ENCODE results near the gene TYRO3.

TYRO3 gene
- 1.3 reads per million for total RNA-seq

DNA sequence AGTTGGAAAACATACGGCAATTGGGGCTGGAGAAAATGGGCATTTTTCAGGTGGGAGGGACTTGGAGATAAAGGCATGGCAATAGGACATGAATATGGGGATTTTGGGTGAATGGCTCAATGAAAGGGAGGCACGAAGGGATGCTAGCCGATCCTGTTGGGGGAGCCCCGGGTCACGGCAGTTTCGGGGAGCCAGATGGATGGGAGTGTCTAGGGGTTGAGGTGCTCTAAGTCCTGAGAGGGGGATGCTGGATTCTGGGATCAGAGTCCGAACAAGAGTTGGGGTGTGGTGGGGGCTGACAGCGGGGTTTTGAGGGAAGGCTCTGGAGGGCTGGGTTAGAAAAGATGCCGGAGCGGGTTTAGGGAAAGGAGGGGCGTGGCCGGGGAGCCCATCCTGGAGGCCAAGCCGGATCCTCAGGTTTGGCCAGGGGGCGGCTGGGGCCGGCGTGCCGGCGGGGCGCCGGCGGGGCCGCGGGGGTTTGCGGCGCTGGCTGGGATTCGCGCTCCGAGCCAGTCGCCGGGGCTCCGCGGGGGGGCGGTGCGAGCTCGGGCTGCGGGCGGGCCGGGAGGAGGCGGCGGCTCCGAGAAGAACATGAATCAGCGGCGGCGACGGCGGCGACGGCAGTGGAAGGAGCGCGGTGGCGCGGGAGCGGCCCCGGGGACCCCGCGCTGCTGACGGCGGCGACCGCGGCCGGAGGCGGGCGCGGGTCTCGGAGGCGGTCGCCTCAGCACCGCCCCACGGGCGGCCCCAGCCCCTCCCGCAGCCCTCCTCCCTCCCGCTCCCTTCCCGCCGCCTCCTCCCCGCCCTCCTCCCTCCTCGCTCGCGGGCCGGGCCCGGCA, at the start of gene TYRO3:
TSS of gene TYRO3 (plus strand) at position 813 of the 839 bp plus-strand sequence. CDS start 46 bp downstream, outside the sequence.
- DNase-seq, result peak; percentile 66

DNA sequence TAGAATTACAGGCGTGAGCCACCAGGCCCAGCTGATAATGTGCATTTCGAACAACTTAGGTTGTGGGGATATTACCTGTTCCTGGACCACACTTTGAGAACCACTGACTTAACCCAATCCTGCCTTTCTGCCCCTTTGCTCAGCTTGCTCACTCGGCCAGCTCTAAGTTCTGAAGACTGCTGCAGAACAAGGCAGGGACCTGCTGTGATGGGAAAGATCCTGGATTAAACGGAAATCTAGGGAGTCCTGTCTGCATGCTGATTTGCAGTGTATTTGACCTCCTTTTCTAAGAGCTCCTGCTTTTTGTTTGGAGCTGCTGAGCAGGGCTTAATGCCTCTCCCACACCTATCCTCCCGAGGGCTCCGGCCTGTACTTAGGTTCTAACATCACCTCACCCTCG, 48.3 kb upstream of the TYRO3 start:
- DNase-seq, result no peak

DNA sequence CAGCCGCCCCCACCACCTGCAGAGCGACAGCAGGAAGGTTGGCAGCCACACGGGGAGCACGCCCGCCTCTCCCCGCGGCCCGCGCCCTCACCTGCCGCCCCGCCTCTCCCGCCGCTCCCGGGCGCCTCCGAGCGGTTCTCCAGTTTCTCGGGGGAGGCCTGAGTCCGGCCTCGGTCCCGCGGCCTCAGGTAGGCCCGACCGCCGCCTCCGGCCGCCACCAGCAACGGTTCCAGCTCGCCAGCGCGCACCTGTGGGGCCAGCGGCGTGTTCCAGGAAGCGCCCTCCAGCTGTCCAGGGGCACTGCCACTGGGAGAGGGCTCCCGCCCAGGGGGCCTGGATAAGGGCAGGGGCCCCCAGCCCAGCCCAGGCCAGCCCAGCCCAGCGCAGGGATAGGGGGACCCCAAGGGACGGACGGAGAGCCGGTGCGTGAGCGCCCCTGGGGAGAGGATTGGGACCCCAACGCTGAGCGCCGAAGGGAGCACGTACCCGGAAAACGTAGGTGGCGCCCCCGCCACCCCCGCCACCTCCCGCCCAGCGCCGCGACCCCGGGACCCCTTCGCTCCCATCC, 47.6 kb upstream of the TYRO3 start:
- no peak for DNase-seq

DNA sequence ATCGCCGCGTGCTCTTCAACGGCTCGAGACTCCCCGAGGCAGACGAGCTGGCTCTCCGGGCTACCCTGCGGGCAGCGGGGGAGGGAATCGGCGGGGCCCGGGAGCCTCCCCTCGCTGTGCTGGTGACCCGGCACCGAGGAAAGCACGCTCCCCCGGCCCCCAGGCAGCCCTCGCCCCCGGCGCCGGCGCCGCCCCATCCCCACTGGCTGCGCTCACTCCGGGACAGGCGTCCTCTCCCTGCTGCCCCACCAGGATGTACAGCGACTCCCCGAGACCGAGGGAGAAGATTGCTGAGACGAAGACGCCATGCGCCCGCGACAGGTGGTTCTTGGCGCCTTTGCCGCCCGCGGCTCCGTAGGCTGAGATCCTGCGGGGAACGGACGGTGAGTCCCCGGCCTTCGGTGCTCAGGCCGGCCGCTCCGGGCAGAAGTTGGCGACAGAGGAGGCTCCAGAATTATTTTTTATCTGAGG, 47.1 kb upstream of the TYRO3 start:
- DNase-seq, result no peak

DNA sequence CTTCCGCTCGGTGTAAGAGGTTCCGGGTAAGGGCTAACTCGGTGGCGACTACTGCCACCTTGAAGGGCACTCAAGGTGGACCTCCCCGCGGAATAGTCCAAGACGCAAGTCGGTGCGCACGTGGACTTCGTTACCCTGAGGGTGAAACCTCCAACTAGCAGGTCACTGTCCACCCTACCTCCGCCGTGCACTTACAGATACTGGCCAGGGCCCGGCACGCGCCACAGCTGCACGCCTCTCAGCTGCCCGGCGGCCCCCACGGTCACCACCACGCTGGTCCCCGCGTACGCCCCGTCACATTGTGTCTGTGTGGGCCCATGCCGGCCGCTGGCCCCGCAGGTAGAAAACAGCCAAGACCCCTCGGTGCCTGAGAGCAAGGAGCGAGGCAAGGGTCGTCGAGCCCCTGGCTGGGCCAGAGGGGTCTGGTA, 46.5 kb upstream of the TYRO3 start:
- no peak for DNase-seq

DNA sequence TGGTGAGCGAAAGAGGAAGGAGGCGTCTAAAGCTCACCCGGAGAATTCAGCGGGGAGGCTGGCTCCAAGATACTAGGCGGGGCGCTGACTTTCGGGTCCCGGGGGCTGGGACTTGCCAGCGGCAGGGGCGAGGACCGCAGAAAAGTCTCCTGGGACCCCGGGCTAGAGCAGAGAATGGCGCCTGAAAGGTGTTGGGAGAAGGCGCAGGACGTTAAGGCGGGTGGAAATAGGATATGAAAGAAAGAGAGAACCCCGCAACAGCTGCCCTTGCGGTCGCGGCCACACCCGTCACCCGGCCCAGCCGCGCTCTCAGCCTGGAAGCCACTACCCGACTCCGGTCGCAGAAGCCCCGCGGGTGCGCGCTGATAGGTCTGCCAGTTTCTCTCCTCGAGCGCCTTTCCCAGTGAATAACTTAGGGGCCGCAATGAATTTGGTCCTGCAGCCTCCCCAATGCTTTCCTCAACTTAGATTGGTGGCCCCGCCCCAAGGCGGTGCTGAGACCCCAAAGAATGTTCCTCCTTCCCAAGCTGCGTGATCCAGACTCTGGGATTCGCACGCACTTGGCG, 46.0 kb upstream of the TYRO3 start:
- DNase-seq, result no peak

DNA sequence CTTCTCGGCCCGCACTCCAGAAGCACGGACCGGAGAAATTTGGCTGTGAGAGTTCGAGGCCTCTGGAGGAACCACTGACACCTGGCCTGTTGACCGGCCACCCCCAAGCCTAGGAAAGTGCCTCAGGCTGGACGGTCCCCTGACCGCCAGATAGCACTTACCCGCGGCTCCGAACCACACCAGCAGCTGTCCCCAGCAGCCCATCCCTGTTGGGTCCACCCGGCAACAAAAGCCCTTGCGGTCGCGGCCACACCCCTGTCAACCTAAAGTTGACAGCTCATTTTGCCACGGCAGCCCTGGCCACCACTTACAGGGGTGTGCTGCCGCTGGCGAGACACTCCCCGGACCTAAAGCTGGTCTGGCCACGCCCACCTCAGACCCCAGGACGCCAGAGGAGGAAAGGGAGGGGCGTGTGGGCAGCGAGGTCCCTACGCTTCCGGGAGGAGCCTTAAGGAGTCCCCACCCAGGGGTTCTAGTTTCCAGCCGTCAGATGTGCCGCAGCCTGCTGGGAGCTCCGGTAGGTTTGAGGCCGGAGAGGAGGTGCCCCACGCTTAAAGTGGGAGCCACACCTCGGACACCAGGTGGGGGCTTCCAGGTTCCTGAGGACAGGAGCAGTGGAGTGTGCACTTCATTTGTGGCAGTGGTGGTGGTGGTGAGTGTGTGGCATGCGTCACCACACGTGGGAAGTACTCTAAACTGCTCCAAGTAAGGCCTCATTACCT, 45.3 kb upstream of the TYRO3 start, which contains the start of gene LTK:
TSS of gene LTK (minus strand) at position 322 of the 722 bp plus-strand sequence. CDS start at position 204, 118 bp downstream.
- no peak for DNase-seq

DNA sequence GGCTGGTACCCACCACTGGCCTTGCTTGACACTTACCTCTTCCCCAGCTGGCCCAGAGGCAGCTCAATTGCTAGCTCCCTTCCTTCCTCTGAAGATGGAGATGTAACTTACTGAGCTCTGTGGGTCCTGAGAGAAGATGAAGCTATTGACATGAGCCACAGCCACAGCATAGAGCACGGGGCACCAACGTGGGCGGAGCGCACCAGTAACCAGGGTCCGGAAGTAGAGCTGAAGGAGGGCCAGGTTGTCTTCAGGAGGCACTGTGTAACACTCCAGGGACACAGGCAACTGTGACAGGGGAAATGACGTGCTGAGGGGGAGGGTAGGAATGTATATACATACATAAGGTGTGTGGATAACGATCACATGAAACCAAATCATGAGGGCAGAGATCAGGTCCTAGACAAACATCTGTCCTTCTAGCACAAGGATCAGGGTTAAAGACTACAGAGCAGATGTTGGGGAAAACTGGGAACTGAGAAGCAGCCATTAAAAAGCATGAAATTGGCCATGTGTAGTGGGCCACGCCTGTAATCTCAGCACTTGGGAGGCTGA, 41.0 kb upstream of the TYRO3 start:
- DNase-seq, result no peak

DNA sequence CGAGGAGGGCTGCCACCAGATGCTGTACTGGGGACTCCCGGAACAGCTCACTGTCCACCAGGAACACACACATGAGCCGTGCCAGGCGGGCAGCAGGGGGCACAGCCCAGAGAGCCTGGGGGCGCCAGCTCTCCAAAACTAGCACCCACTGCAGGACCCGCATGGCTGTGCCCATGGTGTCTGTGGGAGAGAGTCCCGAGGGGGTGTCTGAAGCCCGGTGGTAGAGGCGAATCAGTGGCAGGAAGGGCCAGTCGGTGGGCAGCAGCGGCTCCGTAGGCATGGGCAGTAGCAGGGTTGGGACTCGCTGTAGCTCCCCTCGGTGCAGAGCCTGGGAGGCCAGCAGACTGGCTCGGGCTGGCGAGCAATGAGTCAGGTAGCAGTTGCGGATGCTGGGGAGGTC, 38.4 kb upstream of the TYRO3 start:
- DNase-seq, result no peak

DNA sequence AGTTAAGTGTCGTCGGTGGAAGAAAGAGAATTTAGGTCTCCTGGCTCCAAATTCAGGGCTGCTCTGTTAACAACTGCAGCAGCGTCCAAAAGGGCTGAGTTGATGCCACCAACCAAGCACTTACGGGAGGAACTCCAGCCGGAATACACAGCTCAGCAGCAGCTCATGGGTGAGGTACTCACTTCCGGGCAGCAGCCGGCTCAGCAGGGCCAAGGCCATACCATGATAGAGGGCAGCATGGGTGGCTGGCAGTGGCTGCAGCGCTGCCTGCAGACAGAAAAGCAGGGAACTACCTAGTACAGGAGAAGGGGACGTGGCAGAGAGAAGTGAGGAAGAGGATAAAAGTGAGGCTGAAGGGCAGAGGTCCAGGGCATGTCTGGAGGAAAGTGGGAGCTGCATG, 37.4 kb upstream of the TYRO3 start:
- no peak for DNase-seq

DNA sequence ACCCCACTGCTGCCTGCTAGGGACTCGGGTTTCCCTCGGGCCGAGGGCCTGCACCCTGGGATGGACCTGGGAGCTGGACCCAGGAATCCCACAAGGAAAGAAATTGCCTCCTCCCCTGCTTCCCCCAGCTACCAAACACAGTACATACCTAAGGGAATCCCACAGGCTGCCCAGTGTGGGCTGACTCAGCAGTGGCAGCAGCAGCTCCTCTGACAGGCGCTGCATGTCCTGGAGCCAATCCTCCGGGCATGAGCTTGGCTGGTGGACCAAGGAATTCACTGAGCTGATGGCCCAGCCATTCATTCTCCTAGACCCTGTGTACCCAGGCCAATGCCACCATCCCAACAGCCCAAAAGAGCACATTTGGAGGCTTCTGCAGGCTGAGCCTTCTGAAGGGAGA, 35.9 kb upstream of the TYRO3 start:
- DNase-seq, result no peak

DNA sequence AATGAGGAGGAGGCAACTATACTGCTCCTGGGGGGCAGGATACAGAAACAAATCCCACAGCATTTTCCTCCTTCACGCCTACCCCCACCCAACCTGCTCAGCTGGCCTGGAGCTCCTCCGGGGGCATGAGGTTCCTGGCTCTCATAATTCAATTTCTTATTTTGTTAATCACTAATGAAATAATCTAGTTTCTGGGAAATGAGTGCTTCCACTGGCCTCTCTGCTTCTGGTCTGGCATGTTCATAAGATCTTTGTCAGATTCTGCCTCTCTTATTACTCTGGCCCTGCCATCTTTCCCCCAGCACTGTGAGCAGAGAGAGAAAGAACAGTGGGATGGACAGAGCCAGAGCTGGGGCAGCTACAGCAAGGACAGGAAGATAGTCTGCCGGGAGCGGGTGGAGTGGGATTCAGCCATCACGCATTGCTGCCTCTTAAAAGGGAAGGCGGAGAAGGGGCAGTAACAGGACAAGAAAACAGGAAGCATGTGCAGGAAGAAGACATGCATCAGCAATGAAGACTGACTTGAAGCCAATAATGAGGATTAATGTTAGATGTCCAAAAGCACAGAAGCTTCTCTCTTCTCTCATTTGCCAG, 28.6 kb upstream of the TYRO3 start:
- DNase-seq, result no peak

DNA sequence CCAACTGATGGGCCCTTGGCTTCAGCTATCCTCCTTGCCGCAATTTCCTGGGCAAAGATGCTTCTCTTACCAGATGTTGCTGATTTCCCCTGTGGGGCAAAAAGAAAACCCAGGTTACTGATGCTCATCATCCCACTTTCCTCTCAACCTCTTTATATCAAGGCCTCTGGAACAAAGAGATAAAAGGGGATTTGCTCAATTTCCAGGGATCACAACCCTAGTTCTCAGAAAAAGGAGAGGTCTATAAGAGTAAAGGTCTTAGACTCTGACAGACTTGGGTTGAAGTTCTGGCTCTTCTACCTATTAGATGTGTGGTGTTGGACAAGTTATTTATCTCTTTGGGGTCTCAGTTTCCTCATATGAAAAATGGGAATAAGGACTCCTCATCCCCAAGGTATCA, 23.5 kb upstream of the TYRO3 start:
- no peak for DNase-seq

DNA sequence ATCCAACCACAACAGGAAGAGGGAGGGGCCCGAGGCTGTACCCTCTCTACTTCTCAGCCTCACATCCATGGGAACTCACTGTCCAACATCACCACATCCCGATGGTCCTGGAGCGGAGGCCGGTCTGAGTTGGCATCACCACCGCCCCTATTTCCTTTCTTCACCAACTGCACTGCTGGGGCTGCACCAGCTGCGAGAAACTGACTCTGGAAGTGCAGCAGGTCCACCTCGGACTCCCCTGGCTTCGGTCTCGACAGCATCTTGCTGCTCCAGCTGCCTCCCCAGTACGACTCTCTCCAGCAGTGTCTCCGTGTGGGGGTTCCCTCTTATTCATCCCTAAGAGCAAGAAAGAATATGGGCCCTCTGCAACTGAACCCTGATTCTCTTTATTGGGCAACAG, 22.1 kb upstream of the TYRO3 start:
- no peak for DNase-seq

DNA sequence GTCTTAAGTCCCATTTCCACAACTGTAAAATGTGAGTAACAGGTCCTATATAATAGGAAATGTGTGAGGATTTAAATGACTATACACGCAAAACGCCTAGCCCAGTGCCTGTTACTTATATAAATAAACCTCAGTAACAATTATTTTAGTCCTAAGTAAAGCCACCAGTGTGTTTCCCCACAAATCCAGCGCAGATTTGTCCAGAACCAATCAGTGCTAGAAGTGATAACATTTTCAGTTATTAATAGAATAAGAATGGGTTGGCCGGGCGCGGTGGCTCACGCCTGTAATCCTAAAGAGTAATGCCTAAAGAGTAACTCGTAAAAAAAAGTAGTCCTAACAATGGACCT, 15.5 kb upstream of the TYRO3 start:
- no peak for DNase-seq

DNA sequence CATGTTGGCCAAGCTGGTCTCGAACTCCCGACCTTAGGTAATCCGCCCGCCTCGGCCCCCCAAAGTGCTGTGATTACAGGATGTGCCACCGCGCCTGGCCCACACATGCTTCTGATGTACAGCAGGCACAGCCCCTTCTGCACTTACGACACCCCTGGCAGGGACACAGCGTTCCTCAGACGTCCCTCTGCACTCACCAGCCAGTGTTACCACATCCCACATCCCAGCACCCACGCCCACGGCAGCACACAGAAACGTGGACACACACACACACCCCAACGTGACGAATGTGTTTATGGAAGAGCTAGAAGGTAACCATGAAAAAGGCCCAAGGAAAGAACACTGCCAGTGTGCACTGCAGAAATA, 14.4 kb upstream of the TYRO3 start:
- DNase-seq, result no peak

DNA sequence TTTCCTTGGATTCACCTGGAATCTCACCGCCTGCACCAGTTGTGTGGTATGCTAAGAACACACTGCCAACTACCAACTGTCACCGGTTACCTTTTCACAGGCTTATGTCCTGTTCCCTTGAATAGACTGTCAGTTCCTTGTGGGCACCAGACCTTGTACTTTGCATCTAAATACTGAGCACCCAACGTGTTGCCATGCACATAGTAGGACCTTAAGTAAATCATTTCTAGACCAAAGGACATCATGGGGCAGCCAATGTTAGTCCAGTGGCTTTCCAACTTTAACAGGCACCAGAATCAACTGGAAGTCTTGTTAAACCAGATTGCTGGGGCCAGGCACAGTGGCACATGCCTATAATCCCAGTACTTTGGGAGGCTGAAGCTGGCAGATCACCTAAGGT, 13.8 kb upstream of the TYRO3 start:
- no peak for DNase-seq

DNA sequence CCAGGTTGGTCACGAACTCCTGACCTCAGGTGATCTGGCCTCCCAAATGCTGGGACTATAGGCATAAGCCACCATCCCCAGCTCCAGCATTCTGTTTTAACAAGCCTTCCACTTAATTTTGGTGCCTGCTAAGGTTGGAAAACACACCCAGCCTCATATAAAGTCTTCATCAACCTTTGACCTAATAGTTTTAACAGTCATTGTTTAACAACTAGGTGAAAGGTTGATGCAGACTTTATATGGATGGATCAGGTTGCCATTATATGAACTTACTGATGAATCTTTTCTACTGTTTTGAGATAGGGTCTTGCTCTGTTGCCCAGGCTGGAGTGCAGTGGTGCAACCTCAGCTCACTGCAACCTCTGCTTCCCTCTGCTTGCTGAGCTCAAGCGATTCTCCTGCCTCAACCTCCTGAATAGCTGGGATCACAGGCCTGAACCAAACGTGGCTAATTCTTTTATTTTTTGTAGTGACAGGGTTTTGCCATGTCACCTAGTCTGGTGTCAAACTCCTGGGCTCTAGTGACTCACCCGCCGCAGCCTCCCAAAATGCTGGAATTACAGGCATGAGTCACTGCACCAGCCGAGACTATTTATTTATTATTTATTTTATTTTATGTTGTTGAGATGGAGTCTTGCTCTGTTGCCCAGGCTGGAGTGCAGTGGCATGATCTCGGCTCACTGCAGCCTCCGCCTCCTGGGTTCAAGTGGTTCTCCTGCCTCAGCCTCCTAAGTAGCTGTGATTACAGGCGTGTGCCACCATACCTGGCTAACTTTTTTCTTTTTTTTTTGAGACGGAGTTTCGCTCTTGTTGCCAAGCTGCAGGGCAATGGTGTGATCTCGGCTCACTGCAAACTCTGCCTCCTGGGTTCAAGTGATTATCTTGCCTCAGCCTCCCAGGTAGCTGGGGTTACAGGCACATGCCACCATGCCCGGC, 11.9 kb upstream of the TYRO3 start:
- no peak for DNase-seq

DNA sequence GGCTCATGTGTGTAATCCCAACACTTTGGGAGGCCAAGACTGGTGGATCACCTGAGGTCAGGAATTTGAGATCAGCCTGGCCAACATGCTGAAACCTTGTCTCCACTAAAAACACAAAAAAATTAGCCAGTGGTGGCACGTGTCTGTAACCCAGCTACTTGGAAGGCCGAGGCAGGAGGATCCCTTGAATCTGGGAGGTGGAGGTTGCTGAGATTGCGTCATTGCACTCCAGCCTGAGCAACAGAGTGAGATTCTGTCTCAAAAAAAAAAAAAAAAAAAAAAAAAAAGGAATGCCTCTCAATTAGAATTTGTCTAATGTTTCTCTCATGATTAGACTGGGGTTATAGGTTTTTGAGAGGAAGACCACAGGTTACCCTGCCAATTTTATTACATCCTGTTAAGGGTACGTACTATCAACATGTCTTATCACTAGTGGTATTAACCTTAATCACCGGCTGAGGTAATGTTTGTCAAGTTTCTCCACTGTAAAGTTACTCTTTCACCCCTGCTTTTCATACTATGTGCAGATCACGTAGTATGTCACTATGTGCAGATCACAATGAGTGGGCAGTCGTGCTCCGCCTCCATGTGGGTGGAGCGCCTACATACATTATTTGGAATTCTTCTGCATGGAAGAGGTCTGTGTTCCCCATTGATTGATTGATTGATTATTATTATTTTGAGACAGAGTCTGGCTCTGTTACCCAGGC, 8.8 kb upstream of the TYRO3 start:
- no peak for DNase-seq

DNA sequence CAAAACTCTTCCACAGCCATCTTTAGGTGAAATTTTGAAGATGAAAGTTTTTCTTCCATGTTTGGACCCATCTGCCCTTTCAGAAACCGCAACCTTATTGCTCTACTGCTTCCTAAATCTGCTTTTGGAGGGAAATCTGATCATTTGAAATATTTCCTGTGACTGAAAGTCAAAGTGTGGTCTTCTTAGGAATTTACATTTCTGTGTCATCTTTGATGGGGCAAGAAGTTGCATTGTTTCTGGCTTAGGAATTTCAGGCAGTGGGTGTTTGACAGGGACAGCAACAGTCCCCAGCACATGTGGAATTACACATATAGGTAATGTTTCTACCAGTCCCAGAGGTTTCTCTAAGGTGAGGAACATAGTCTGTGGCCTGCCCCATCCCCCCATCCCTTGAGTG, 5.3 kb upstream of the TYRO3 start:
- DNase-seq, result no peak

DNA sequence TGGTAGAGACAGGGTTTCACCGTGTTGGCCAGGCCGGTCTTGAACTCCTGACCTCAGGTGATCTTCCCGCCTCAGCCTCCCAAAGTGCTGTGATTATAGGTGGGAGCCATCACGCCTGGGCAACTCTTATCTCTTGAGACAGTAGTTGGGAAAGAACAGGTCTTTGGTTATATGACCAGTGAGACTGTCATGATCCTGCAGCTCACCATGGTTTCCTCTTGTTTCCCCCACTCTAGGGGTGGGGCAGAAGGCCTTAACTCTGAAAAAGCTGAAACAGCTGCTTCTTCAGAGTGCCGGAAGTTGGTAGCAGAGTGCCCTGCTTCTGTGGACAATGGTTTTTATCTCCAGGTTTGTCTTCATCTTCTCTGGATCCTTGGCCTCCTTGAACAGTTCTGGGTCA, 4.7 kb upstream of the TYRO3 start:
- no peak for DNase-seq
